Cardiac muscle cell (in vitro differentiated cells and primary cell): ENCODE measurements around the gene NIM1K. TPM values are rescaled to one million over a fixed set of nuclear protein-coding genes. Genes with fewer than 3 reads are reported as not detected.
"Not testable (repeated sequence)": the region's sequence is repeated elsewhere in the genome, so short reads cannot be mapped to it uniquely, and the experiment has no call there.

ENCODE experiments used
- DNase-seq, 2 donors: peaks; one replicate each; pipeline versions ENCODE4 v3.0.0 to v3.0.0-alpha.2; 2010 to 2017; ENCODE audit warnings: low read depth in 1 of 2, low spot score in 1 of 2
- H3K27ac ChIP-seq: fragments of 200-600 bp; sonication (generic); 2 replicates; pipeline ENCODE4 v1.5.1; 2016
- H3K27me3 ChIP-seq: fragments of 200-600 bp; sonication (generic); 2 replicates; pipeline ENCODE4 v1.6.0; 2016; ENCODE audit warnings: control low read depth
- H3K36me3 ChIP-seq: fragments of 200-600 bp; sonication (generic); 2 replicates; pipeline ENCODE4 v1.5.1; 2016; ENCODE audit warnings: control low read depth
- H3K4me1 ChIP-seq: fragments of 200-600 bp; sonication (generic); 2 replicates; pipeline ENCODE4 v1.8.1; 2017; ENCODE audit warnings: low read depth, mild to moderate bottlenecking, mixed run types
- H3K4me3 ChIP-seq: fragments of 200-600 bp; sonication (generic); 2 replicates; pipeline ENCODE4 v1.5.1; 2016; ENCODE audit warnings: mild to moderate bottlenecking
- H3K9me3 ChIP-seq: fragments of 200-600 bp; sonication (generic); 2 replicates; pipeline ENCODE4 v1.5.1; 2017; ENCODE audit warnings: low read depth, mild to moderate bottlenecking, control low read depth
- polyA plus RNA-seq: library from polyadenylated mRNA; unstranded; fragments of >200 nt; fragmentation: Nextera tagmentation; extraction: Ambion mirVana; gene quantifications from 2 replicates; pipeline ENCODE4 v1.2.1, GENCODE V29; 2016
- total RNA-seq: library from RNA; depleted of rRNA; stranded (reverse); fragments of >200 nt; gene quantifications from 2 replicates; pipeline ENCODE4 v1.2.3, GENCODE V29; 2016
- TF ChIP-seq, protein P1 (sequence below): IDR thresholded peaks from 2 replicates; pipeline ENCODE4 v1.5.1; 2012; ENCODE audit warnings: low read depth, mild to moderate bottlenecking, low read length

NIM1K gene
- total and polyA plus RNA-seq, 2 experiments from 2014 or later = 0.27 to 0.98 TPM

GRCh38 chr5:43156388-43156787 lies 35.6 kb upstream of the NIM1K start:
- Histone ChIP-seq H3K27ac (no peak overlapping the region), H3K36me3 (no peaks in the 10 kb centered on the region), H3K27me3 (no peaks in the 10 kb centered on the region), H3K4me3 (no peak overlapping the region), H3K9me3 (no peaks in the 10 kb centered on the region), H3K4me1 (peaks cover 4% of the 10 kb centered on the region)
- TF ChIP-seq, protein P1, sequence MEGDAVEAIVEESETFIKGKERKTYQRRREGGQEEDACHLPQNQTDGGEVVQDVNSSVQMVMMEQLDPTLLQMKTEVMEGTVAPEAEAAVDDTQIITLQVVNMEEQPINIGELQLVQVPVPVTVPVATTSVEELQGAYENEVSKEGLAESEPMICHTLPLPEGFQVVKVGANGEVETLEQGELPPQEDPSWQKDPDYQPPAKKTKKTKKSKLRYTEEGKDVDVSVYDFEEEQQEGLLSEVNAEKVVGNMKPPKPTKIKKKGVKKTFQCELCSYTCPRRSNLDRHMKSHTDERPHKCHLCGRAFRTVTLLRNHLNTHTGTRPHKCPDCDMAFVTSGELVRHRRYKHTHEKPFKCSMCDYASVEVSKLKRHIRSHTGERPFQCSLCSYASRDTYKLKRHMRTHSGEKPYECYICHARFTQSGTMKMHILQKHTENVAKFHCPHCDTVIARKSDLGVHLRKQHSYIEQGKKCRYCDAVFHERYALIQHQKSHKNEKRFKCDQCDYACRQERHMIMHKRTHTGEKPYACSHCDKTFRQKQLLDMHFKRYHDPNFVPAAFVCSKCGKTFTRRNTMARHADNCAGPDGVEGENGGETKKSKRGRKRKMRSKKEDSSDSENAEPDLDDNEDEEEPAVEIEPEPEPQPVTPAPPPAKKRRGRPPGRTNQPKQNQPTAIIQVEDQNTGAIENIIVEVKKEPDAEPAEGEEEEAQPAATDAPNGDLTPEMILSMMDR = no peak
- peak in 1 of 2 donors; percentile 50 for DNase-seq

DNA sequence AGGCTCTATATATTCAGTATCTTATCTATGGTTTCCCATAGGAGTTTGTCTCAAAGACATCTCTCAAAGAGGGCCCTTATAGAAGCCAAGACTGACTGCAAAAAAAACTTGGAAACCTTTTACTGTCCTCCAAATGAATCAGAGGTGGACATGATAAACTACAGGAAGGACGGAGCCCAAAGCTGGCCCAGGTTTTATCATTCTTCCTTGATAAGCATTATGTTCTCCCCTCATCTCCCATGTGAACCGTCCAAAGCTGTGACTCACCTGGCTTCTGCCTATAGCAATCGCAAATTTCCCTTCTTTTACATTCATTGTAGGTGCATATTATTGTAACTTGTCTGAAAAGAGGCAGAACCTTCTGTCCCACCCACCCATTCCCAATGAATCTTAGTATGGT lies 35.0 kb upstream of the NIM1K start:
- H3K9me3 ChIP-seq = no peaks in the 10 kb centered on the region
- H3K4me1 ChIP-seq = peaks cover 4% of the 10 kb centered on the region
- no peak for DNase-seq
- TF ChIP-seq, protein P1 = no peak
- H3K27me3 ChIP-seq = no peaks in the 10 kb centered on the region
- H3K4me3 ChIP-seq = no peak overlapping the region
- peaks cover 7% of the 10 kb centered on the region for H3K36me3 ChIP-seq
- no peak overlapping the region for H3K27ac ChIP-seq

GRCh38 chr5:43161244-43161643 lies 30.8 kb upstream of the NIM1K start:
- Histone ChIP-seq H3K4me1 (no peaks in the 10 kb centered on the region), H3K27ac (no peak overlapping the region), H3K27me3 (no peaks in the 10 kb centered on the region), H3K36me3 (peaks cover 8% of the 10 kb centered on the region), H3K9me3 (no peaks in the 10 kb centered on the region), H3K4me3 (no peak overlapping the region)
- DNase-seq = no peak
- TF ChIP-seq, protein P1 = no peak

GRCh38 chr5:43164801-43165200 lies 27.2 kb upstream of the NIM1K start:
- H3K36me3 ChIP-seq = peaks cover 17% of the 10 kb centered on the region
- H3K27me3 ChIP-seq, H3K4me1 ChIP-seq: not testable (repeated sequence)

DNA sequence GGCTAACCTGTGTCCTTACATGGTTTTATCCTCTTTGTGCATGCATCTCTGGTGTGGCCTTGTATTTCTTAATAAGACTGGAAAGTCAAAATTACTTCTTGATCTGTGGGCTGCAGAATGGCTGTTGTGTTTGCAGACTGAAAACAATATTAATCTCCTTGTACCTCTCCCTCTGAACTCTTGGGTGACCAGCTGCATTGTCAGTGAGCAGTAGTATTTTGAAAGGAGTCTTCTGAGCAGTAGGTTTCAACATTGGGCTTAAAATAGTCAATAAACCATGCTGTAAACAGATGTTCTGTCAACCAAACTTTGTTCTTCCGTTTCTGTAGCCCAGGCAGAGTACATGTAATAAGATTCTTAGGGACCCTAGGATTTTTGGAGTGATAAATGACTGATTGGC lies 26.7 kb upstream of the NIM1K start:
- Histone ChIP-seq H3K9me3 (no peaks in the 10 kb centered on the region), H3K36me3 (peaks cover 17% of the 10 kb centered on the region), H3K4me1 (no peaks in the 10 kb centered on the region), H3K27me3 (no peaks in the 10 kb centered on the region), H3K4me3 (no peak overlapping the region), H3K27ac (no peak overlapping the region)
- TF ChIP-seq, protein P1 = no peak
- no peak for DNase-seq

More at GRCh38 chr5:43164801-43165200, 27.2 kb upstream of the NIM1K start:
- DNase-seq, H3K9me3 ChIP-seq, H3K4me3 ChIP-seq, H3K27ac ChIP-seq: not testable (repeated sequence)

GRCh38 chr5:43168175-43168574 lies 23.9 kb upstream of the NIM1K start:
- Histone ChIP-seq H3K9me3 (no peaks in the 10 kb centered on the region), H3K27ac (no peak overlapping the region)
- TF ChIP-seq, protein P1 = no peak

More at GRCh38 chr5:43168175-43168574, 23.9 kb upstream of the NIM1K start:
- Histone ChIP-seq H3K36me3 (peaks cover 10% of the 10 kb centered on the region), H3K4me1 (no peaks in the 10 kb centered on the region), H3K4me3 (no peak overlapping the region), H3K27me3 (no peaks in the 10 kb centered on the region)
- DNase-seq = no peak
